Panc1 (cell line): ENCODE measurements around the gene TYRP1. TPM values are rescaled to one million over a fixed set of nuclear protein-coding genes. Genes with fewer than 3 reads are reported as not detected.
A peak's percentile ranks its signal among the peaks of the same experiment; 100 is the strongest.

Experiments used
- ATAC-seq: fragments of 200-7000 bp; cut with Tn5 transposase; 2 replicates; pipeline ENCODE4 v1.9.1; 2020; ENCODE audit warnings: mild to moderate bottlenecking, moderate library complexity
- BruUV-seq: library from RNA; stranded (reverse); fragments of 400-500 nt; replicated peaks from 2 replicates; lab custom pipeline; 2021; lab: Mats Ljungman, UMichigan
- CTCF ChIA-PET: fragments of 300-600 bp; sonication (Branson Sonifier 250); formaldehyde crosslinking; loops from one replicate; lab custom pipeline; 2022; ENCODE audit warnings: antibody characterized with exemption; lab: Charles Lee
- POLR2A ChIA-PET: fragments of 300-600 bp; sonication (Branson Sonifier 250); formaldehyde crosslinking; loops from one replicate; lab custom pipeline; 2022; ENCODE audit warnings: antibody characterized with exemption; lab: Charles Lee
- DNase-seq: peaks from one replicate; pipeline ENCODE4 v3.0.0-alpha.2; 2010; ENCODE audit warnings: low read depth, low spot score
- H3K27ac ChIP-seq: 2 replicates; pipeline ENCODE4 v1.5.1; 2011; ENCODE audit warnings: mild to moderate bottlenecking, low read length, inconsistent platforms
- H3K27me3 ChIP-seq: fragments of 200-500 bp; sonication (Bioruptor generic); 2 replicates; pipeline ENCODE4 v1.6.0; 2014; ENCODE audit warnings: low read length, inconsistent platforms; ENCODE audit not compliant: control insufficient read depth, insufficient read depth
- H3K36me3 ChIP-seq: fragments of 200-500 bp; sonication (Bioruptor generic); 2 replicates; pipeline ENCODE4 v1.5.1; 2014; ENCODE audit warnings: inconsistent platforms, mild to moderate bottlenecking, low read length, moderate library complexity; ENCODE audit not compliant: control insufficient read depth, insufficient read depth
- H3K4me1 ChIP-seq: 2 replicates; pipeline ENCODE4 v1.5.1; 2011; ENCODE audit warnings: inconsistent platforms, mild to moderate bottlenecking, low read length, moderate library complexity; ENCODE audit not compliant: control insufficient read depth, insufficient read depth
- H3K4me3 ChIP-seq, 2 experiments: 2 replicates each; pipeline ENCODE4 v1.5.1; 2011 to 2012; ENCODE audit warnings: low read depth in 2 of 2, low read length in 2 of 2, mild to moderate bottlenecking in 2 of 2, inconsistent platforms in 1 of 2, moderate library complexity in 1 of 2
- H3K9me3 ChIP-seq: fragments of 200-500 bp; sonication (Bioruptor generic); 2 replicates; pipeline ENCODE4 v1.5.1; 2014; ENCODE audit warnings: low read depth, mild to moderate bottlenecking, inconsistent platforms, low read length, moderate library complexity; ENCODE audit not compliant: control insufficient read depth, insufficient read depth
- POLR2AphosphoS5 ChIP-seq: IDR thresholded peaks from 2 replicates; pipeline ENCODE4 v1.6.1; 2012; ENCODE audit warnings: mild to moderate bottlenecking, low read depth, low read length, moderate library complexity
- SIN3A ChIP-seq: IDR thresholded peaks from 2 replicates; pipeline ENCODE4 v1.6.1; 2012; ENCODE audit warnings: low read depth, mild to moderate bottlenecking, low read length, moderate library complexity, borderline replicate concordance; ENCODE audit not compliant: insufficient read depth
- TCF7L2 ChIP-seq: IDR thresholded peaks from 2 replicates; pipeline ENCODE4 v1.6.1; 2011; ENCODE audit warnings: mild to moderate bottlenecking, low read depth, low read length, inconsistent platforms
- in situ Hi-C: cut with HindIII; loops from 2 replicates; pipeline ENCODE4 v1.10.0; 2016; ENCODE audit warnings: low sequenced_read_pairs, low pct_unique_long_range_greater_than_20kb
- intact Hi-C: fragments of 100-400 bp; cut with micrococcal nuclease; formaldehyde crosslinking; loops from one replicate; pipeline ENCODE4 v1.10.0; 2022; ENCODE audit not compliant: unreplicated experiment
- total RNA-seq: library from RNA; stranded (reverse); gene quantifications from one replicate; pipeline ENCODE4 v1.2.1, GENCODE V29; 2021; ENCODE audit not compliant: unreplicated experiment
- TF ChIP-seq, protein P1 (sequence below): fragments of 450-650 bp; IDR thresholded peaks from 2 replicates; pipeline ENCODE4 v1.5.1; 2017; ENCODE audit warnings: mild to moderate bottlenecking
- TF ChIP-seq, protein P2 (sequence below), 2 experiments: IDR thresholded peaks; 2 replicates each; pipeline ENCODE4 v1.6.1; 2011 to 2012; ENCODE audit warnings: low read depth in 2 of 2, control low read depth in 1 of 2, low read length in 1 of 2, mild to moderate bottlenecking in 1 of 2, moderate library complexity in 1 of 2; ENCODE audit not compliant: insufficient read depth in 1 of 2

Gene TYRP1
- total RNA-seq, 1 experiment from 2014 or later, result 0.23 TPM

DNA sequence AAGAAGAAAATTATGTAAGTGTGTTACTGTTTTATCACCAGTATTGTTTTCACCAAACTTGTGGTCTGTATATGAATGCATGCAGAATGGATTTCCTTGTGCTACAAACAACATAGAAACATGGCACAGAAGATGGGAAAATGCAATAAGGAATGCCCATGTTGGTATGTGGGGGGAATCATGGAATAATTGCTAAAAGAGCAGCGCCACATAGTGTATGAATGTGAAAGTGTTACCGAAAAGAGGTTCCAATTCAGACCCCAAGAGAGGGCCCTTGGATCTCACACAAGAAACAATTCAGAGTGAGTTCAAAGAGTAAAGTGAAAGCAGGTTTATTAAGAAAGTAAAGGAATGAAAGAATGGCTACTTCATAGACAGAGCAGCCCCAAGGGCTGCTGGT, 26.4 kb upstream of the TYRP1 start:
- no peak overlapping the region for H3K27ac ChIP-seq
- ATAC-seq (no peak), DNase-seq (no peak)
- CTCF ChIA-PET, result no interaction called here
- H3K4me3 ChIP-seq, result no peak overlapping the region
- intact Hi-C loops (no loop called here), in situ Hi-C loops (no loop called here)
- TF ChIP-seq, protein P1, sequence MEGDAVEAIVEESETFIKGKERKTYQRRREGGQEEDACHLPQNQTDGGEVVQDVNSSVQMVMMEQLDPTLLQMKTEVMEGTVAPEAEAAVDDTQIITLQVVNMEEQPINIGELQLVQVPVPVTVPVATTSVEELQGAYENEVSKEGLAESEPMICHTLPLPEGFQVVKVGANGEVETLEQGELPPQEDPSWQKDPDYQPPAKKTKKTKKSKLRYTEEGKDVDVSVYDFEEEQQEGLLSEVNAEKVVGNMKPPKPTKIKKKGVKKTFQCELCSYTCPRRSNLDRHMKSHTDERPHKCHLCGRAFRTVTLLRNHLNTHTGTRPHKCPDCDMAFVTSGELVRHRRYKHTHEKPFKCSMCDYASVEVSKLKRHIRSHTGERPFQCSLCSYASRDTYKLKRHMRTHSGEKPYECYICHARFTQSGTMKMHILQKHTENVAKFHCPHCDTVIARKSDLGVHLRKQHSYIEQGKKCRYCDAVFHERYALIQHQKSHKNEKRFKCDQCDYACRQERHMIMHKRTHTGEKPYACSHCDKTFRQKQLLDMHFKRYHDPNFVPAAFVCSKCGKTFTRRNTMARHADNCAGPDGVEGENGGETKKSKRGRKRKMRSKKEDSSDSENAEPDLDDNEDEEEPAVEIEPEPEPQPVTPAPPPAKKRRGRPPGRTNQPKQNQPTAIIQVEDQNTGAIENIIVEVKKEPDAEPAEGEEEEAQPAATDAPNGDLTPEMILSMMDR, result peak; percentile 18; the same call in 1 of the 2 replicates
- TF ChIP-seq, protein P2, sequence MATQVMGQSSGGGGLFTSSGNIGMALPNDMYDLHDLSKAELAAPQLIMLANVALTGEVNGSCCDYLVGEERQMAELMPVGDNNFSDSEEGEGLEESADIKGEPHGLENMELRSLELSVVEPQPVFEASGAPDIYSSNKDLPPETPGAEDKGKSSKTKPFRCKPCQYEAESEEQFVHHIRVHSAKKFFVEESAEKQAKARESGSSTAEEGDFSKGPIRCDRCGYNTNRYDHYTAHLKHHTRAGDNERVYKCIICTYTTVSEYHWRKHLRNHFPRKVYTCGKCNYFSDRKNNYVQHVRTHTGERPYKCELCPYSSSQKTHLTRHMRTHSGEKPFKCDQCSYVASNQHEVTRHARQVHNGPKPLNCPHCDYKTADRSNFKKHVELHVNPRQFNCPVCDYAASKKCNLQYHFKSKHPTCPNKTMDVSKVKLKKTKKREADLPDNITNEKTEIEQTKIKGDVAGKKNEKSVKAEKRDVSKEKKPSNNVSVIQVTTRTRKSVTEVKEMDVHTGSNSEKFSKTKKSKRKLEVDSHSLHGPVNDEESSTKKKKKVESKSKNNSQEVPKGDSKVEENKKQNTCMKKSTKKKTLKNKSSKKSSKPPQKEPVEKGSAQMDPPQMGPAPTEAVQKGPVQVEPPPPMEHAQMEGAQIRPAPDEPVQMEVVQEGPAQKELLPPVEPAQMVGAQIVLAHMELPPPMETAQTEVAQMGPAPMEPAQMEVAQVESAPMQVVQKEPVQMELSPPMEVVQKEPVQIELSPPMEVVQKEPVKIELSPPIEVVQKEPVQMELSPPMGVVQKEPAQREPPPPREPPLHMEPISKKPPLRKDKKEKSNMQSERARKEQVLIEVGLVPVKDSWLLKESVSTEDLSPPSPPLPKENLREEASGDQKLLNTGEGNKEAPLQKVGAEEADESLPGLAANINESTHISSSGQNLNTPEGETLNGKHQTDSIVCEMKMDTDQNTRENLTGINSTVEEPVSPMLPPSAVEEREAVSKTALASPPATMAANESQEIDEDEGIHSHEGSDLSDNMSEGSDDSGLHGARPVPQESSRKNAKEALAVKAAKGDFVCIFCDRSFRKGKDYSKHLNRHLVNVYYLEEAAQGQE (IDR thresholded peaks at IDR 0.05; ENCODE audit: insufficient read depth in 1 of 2, low read depth in 2 of 2, low read length in 1 of 2), result no peak
- H3K27me3 ChIP-seq, result no peaks in the 10 kb centered on the region
- H3K36me3 ChIP-seq, result no peaks in the 10 kb centered on the region
- POLR2A ChIA-PET, result no interaction called here
- no TSS peak for BruUV-seq
- no peaks in the 10 kb centered on the region for H3K9me3 ChIP-seq
- no peaks in the 10 kb centered on the region for H3K4me1 ChIP-seq

DNA sequence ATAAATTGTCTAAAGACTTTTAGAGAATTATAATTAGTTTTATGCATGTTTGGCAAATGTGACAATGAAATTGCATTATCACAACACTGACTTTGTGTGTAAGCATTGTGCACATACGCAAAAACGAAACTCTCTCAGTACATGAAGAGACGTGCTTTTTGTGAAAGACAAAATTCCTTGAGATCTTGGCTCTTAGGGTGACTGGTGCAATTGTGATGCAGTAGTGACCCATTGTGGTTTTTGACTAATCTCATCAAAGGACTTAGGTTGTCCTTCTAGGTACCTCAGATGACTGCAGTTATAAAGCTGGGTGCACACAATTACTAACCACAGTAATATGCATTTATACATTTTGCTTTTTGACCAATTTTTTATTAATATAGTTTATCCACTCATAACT, 25.3 kb upstream of the TYRP1 start:
- no peak for ATAC-seq
- H3K4me1 ChIP-seq, result no peaks in the 10 kb centered on the region
- no peaks in the 10 kb centered on the region for H3K9me3 ChIP-seq
- H3K27ac ChIP-seq, result no peak overlapping the region
- TF ChIP-seq SIN3A (no peak), TCF7L2 (no peak), POLR2AphosphoS5 (no peak)
- TF ChIP-seq, protein P2 (IDR thresholded peaks at IDR 0.05; ENCODE audit: insufficient read depth in 1 of 2, low read depth in 2 of 2, low read length in 1 of 2), result no peak
- TF ChIP-seq, protein P1, result no peak
- DNase-seq, result no peak
- BruUV-seq, result no TSS peak
- in situ Hi-C loops, result no loop called here
- CTCF ChIA-PET, result no interaction called here
- H3K27me3 ChIP-seq, result no peaks in the 10 kb centered on the region
- intact Hi-C loops, result no loop called here
- H3K4me3 ChIP-seq, result no peak overlapping the region
- POLR2A ChIA-PET, result no interaction called here
- no peaks in the 10 kb centered on the region for H3K36me3 ChIP-seq
